SU-DHL-6 (cell line): ENCODE results near the gene RBMS2.
A peak's percentile ranks its signal among the peaks of the same experiment; 100 is the strongest.

Source experiments
- H2AFZ ChIP-seq: fragments of 200-600 bp; sonication (generic); 2 replicates; pipeline ENCODE4 v1.6.1; 2014; ENCODE audit warnings: low read depth, mild to moderate bottlenecking, moderate library complexity, mixed read lengths, antibody characterized with exemption, low read length; ENCODE audit not compliant: severe bottlenecking
- H3F3A ChIP-seq: fragments of 200-600 bp; shearing (Covaris generic); 2 replicates; pipeline ENCODE4 v1.6.0; 2016; ENCODE audit warnings: antibody characterized with exemption, mild to moderate bottlenecking; ENCODE audit not compliant: insufficient read depth
- H3K27ac ChIP-seq: fragments of 200-600 bp; sonication (generic); 2 replicates; pipeline ENCODE4 v1.5.1; 2016; ENCODE audit warnings: low read depth, mild to moderate bottlenecking, low read length, moderate library complexity, mixed read lengths
- H3K27me3 ChIP-seq: fragments of 200-600 bp; sonication (generic), shearing (Covaris generic); 2 replicates; pipeline ENCODE4 v1.6.0; 2014; ENCODE audit warnings: mild to moderate bottlenecking, low read length
- H3K36me3 ChIP-seq: fragments of 200-600 bp; sonication (generic); 2 replicates; pipeline ENCODE4 v1.6.1; 2014; ENCODE audit warnings: mild to moderate bottlenecking, low read length, mixed read lengths
- H3K4me2 ChIP-seq: fragments of 300-600, 200-600 bp; shearing (Covaris generic), sonication (generic); 2 replicates; pipeline ENCODE4 v1.6.0; 2014; ENCODE audit warnings: low read length, low read depth, mild to moderate bottlenecking; ENCODE audit not compliant: poor library complexity, severe bottlenecking
- H3K4me3 ChIP-seq: fragments of 200-600 bp; sonication (generic); 2 replicates; pipeline ENCODE4 v1.5.1; 2014; ENCODE audit warnings: antibody characterized with exemption, low read length, mild to moderate bottlenecking, mixed read lengths; ENCODE audit not compliant: insufficient read depth, poor library complexity, severe bottlenecking
- H3K79me2 ChIP-seq: fragments of 200-600 bp; sonication (generic); 2 replicates; pipeline ENCODE4 v1.6.1; 2014; ENCODE audit warnings: mild to moderate bottlenecking, low read length, moderate library complexity; ENCODE audit not compliant: insufficient read depth
- H3K9ac ChIP-seq: fragments of 200-600 bp; sonication (generic); 2 replicates; pipeline ENCODE4 v1.7.0; 2014; ENCODE audit warnings: mild to moderate bottlenecking, low read length
- H3K9me2 ChIP-seq: fragments of 200-600 bp; sonication (generic); replicated peaks from 2 replicates; pipeline ENCODE4 v1.6.1; 2014; ENCODE audit warnings: low read length; ENCODE audit not compliant: insufficient read depth
- H3K9me3 ChIP-seq: fragments of 200-600 bp; sonication (generic); 2 replicates; pipeline ENCODE4 v1.6.1; 2014; ENCODE audit warnings: low read length, mixed read lengths; ENCODE audit not compliant: insufficient read depth
- H4K20me1 ChIP-seq: fragments of 200-600 bp; sonication (generic); 2 replicates; pipeline ENCODE4 v1.6.1; 2014; ENCODE audit warnings: low read depth, mild to moderate bottlenecking, antibody characterized with exemption, low read length, moderate library complexity, mixed read lengths
- CTCF ChIP-seq: fragments of 200-600 bp; sonication (generic); IDR thresholded peaks from one replicate; pipeline ENCODE4 v1.5.1; 2017; ENCODE audit warnings: antibody characterized with exemption, mild to moderate bottlenecking, low read length, moderate library complexity; ENCODE audit not compliant: insufficient read depth, poor library complexity, severe bottlenecking
- EZH2phosphoT487 ChIP-seq: fragments of 200-600 bp; sonication (generic), shearing (Covaris generic); conservative IDR thresholded peaks from 2 replicates; pipeline ENCODE4 v1.6.1; 2018; ENCODE audit warnings: mild to moderate bottlenecking, antibody characterized with exemption, low read length, moderate library complexity, mixed read lengths

Gene RBMS2

GRCh38 chr12:56591961-56592360, 70.3 kb downstream of the RBMS2 start:
- Histone ChIP-seq H3K4me3 (no peak overlapping the region), H3F3A (no peaks in the 10 kb centered on the region), H3K27ac (no peak overlapping the region), H3K9me3 (no peaks in the 10 kb centered on the region), H3K27me3 (no peaks in the 10 kb centered on the region), H3K36me3 (no peaks in the 10 kb centered on the region; the same call in 1 of the 2 replicates), H3K79me2 (no peaks in the 10 kb centered on the region), H3K9ac (no peak overlapping the region), H3K9me2 (no peaks in the 10 kb centered on the region), H3K4me2 (no peak overlapping the region), H2AFZ (no peak overlapping the region), H4K20me1 (no peaks in the 10 kb centered on the region)
- no peak for TF ChIP-seq CTCF

- no peaks in the 10 kb centered on the region for H3K79me2 ChIP-seq
- H3K4me2 ChIP-seq, result no peak overlapping the region
- H3K9me3 ChIP-seq, result no peaks in the 10 kb centered on the region
- no peaks in the 10 kb centered on the region for H3K9me2 ChIP-seq
- H3K9ac ChIP-seq, result no peak overlapping the region
- no peaks in the 10 kb centered on the region for H4K20me1 ChIP-seq
- H3K27me3 ChIP-seq, result no peaks in the 10 kb centered on the region
- H3K36me3 ChIP-seq, result no peaks in the 10 kb centered on the region; the same call in 1 of the 2 replicates
- H3F3A ChIP-seq, result no peaks in the 10 kb centered on the region
- H2AFZ ChIP-seq, result no peak overlapping the region
- no peak overlapping the region for H3K4me3 ChIP-seq
- no peak for TF ChIP-seq EZH2phosphoT487
- TF ChIP-seq CTCF, result peak; percentile 50
- H3K27ac ChIP-seq, result no peak overlapping the region
Observed at GRCh38 chr12:56593909-56594621, 72.4 kb downstream of the RBMS2 start.

DNA sequence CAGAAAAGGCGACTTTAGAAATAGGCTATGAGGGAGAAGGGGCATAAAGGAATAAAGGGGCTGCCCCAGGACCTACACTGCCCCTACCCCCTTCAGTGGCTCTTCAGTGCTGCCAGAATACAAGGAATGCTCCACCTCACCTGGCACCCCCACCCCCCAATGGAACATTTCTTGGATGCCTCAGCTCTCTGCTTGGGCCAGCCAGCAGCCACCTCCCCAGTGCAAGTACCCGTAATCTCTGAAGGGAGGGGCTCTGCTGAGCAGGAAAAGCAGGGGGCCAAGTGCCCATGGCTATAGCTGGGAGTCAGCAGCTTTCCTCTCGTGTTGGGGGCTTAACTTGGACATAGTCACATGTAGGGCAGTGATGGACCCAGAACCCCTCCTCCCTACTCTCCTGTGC, 75.2 kb downstream of the RBMS2 start:
- no peak overlapping the region for H2AFZ ChIP-seq
- no peaks in the 10 kb centered on the region for H3K9me3 ChIP-seq
- H3F3A ChIP-seq, result no peaks in the 10 kb centered on the region
- H3K27me3 ChIP-seq, result no peaks in the 10 kb centered on the region
- H4K20me1 ChIP-seq, result no peaks in the 10 kb centered on the region
- no peaks in the 10 kb centered on the region for H3K9me2 ChIP-seq
- no peak overlapping the region for H3K9ac ChIP-seq
- no peak overlapping the region for H3K4me2 ChIP-seq
- H3K4me3 ChIP-seq, result no peak overlapping the region
- no peaks in the 10 kb centered on the region; the same call in 1 of the 2 replicates for H3K36me3 ChIP-seq
- TF ChIP-seq EZH2phosphoT487, result no peak
- TF ChIP-seq CTCF, result no peak
- H3K27ac ChIP-seq, result no peak overlapping the region
- no peaks in the 10 kb centered on the region for H3K79me2 ChIP-seq
